Raji (cell line): ENCODE results near the gene ATP10B.

ENCODE experiments used
- POLR2A ChIP-seq: IDR thresholded peaks from 2 replicates; pipeline ENCODE4 v1.6.1; 2011; ENCODE audit warnings: low read depth, low read length, control low read depth; ENCODE audit not compliant: insufficient read depth

ATP10B gene

GRCh38 chr5:160537940-160538339, 314.1 kb downstream of the ATP10B start:
- no peak for TF ChIP-seq POLR2A

- no peak for TF ChIP-seq POLR2A
Measured at GRCh38 chr5:160537116-160537515, 314.9 kb downstream of the ATP10B start.

DNA sequence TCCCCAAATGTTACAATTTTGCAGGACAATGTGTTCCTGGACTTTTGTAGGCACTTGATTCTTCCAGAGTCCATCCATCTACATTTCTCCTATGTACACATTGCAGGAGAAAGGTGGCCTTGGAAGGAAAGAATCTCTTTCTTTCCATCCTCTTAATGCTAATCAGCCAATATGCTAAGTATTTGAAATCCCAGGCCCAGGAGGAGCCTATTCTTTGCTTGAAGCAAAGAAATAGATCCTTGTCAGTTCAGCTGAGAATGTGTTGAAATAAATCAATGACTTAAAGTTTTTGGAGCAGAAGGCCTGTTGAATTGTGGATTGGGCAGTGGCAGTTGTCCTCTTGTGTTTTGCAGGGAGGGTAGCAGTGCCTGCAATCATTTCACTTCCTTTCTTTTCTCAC, 317.1 kb downstream of the ATP10B start:
- TF ChIP-seq POLR2A, result no peak

DNA sequence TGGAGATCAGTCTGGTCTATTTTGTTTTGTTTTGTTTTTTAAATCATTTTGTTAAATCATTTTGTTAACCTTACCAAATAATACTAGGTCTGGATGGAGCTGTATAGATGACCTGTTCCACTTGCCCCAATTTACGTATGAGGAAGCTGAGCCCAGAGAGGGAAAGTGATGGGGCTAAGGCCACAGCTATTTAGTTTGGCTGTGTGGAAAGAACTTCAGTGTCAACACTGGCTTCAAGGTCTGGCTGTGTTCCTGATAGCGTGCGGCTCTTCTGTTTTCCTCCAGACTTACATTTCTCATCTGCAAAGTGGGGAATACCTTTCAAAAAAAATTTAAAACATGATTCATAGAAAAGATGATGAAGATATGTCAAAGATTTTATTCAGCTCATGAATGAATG, 317.9 kb downstream of the ATP10B start:
- no peak for TF ChIP-seq POLR2A

GRCh38 chr5:160525471-160526261, 326.3 kb downstream of the ATP10B start:
- no peak for TF ChIP-seq POLR2A

DNA sequence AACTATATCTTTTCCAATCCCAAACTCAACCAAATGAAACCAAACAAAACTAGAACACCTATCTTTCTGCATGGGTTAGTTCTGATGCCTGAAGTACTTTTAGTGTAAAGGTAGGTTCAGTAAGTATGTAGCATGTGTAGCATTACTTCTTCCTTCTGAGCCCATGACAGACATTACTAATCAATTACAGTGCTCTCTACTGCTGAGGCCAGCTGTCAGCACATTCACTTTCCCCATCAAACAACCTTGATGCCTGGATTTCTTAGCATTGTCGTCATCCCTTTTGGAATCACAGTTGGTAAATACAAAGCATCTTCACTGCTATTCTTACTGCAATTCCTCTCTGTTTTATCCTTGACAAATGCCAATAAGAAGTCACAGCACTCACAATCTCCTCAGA, 327.2 kb downstream of the ATP10B start:
- no peak for TF ChIP-seq POLR2A

GRCh38 chr5:160523502-160524163, 328.4 kb downstream of the ATP10B start:
- TF ChIP-seq POLR2A, result no peak

- TF ChIP-seq POLR2A, result no peak
Measured at GRCh38 chr5:160521392-160521663, 330.7 kb downstream of the ATP10B start.

DNA sequence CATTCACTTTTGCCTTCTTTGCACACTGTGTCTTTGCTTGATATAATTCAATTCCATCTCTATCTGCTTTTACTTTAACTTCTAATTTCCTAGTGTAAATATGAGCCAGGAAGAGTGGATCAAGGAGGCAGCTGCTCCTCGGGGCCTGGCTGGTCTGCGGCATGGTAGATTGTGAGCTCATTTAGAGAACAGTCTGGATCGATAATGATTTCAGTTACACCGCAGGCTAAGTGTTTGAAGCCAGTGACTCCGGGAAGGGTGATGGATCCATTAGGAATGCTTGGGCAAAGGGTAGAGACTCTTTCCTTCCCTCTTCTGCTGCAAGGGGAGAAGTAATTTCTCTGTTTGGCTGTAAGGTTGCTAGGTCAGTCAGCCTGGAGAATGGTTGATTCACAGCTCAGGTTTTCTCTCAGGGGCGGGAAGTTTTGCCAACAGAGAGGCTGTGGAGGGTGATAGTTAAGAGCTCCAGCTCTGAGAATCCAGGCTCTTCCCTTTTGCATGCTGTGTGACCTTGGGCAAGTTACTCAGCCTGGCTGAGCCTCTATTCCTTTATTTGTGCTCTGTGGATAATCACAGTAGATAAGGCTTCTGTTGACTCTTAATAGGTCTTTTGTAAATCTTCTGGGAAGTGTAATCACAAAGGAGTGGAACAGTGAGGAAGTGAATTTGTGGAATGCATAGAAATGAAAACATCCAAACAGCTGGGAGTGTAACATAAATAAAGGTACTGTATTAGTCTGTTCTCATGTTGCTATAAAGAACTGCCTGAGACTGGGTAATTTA, 331.2 kb downstream of the ATP10B start:
- no peak for TF ChIP-seq POLR2A

DNA sequence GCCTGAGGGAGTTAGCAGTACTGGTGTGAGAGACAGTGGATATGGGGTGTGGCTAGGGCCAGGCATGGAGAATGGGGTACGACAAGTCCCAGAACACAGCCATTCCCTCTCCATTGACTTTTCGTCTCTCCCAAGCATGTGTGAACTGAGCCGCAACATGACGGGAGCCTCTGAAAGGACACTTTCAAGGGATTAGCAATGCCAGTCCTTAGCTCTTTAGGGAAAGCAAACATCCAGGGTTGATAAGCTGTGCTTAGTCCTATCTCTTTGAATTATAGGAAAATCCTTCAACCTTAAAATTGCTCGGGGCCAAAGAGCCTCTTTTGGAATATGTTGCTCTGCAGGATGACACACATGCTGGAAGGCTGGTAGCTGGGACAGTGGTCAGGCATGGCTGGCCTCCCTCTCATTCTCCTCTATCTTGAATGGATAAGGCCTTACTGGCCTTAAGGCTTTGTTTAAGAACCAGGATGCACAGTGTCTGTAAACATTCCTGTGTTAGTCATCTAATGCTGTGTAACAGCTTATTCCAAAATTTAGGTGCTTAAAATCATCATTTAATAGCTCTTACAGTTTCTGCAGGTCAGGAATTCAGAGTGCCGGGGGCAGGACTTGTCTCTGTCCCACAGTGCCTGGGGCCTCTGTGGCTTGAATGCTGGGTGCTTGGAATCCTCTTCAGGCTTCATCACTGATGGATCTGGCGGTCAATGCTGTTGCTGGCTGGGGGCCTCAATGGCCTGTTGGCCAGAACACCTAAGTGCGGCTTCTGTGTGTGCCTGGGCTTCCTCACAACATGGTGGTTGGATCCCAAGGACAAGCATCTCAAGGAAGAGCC, 335.1 kb downstream of the ATP10B start:
- TF ChIP-seq POLR2A, result no peak

GRCh38 chr5:160514866-160515265, 337.1 kb downstream of the ATP10B start:
- TF ChIP-seq POLR2A, result no peak

DNA sequence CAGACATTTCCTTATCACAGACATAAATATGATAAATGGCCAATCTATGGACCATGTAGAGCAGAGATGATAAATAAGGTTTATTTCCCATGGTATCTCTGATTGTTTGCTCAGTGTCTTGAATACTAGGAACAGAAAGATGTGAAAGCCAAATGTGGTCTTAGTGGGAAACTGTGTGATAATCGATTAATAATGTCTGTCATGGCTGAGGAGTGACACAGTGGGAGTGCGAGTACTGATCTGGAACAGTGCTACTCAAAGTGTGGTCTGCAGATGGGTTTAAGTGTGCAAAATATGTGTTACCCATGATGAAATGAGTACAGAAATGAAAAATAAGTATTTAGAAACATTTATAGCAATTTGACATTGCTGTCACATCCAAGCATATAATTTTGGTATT, 337.8 kb downstream of the ATP10B start:
- TF ChIP-seq POLR2A, result no peak

DNA sequence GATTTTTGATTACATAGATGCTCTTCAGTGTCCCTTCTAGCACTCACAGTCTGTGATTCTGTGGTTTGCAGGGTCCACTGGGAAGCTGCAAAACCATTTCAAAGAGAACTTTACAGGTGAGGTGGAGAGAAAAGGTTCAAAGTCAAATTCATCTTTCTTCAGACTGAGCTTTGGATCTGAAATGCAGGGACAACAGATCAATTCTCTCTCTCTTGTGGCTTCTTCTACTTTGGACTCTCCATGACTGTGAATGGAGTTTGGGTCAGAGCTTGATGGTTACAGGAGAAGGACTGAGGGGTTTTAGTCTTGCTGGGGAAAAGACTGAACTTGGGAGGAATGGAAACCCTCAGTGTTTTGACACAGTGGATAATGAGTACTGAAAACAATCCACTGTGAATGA, 338.5 kb downstream of the ATP10B start:
- no peak for TF ChIP-seq POLR2A
